ENCODE data around the gene BIRC3. TPM values are rescaled to one million over a fixed set of nuclear protein-coding genes. Genes with fewer than 3 reads are reported as not detected.

The BIRC3 gene
- total RNA-seq, 1 donor from 2014 or later = 0.08 TPM

GRCh38 chr11:102305352-102306047 is 11.8 kb upstream of the BIRC3 start:
- Mint-ChIP-seq H3K36me3 (ENCODE audit: low read depth, unreplicated experiment) (peaks cover 11% of the 10 kb centered on the region), H3K27ac (ENCODE audit: unreplicated experiment) (no peak overlapping the region), H3K27me3 (ENCODE audit: unreplicated experiment) (no peaks in the 10 kb centered on the region)

GRCh38 chr11:102306048-102306597 is 11.2 kb upstream of the BIRC3 start:
- Mint-ChIP-seq H3K27ac (ENCODE audit: unreplicated experiment) (no peak overlapping the region), H3K4me3 (ENCODE audit: unreplicated experiment) (no peak overlapping the region), H3K4me1 (ENCODE audit: unreplicated experiment) (peaks cover 6% of the 10 kb centered on the region), H3K36me3 (ENCODE audit: low read depth, unreplicated experiment) (peaks cover 11% of the 10 kb centered on the region), H3K27me3 (ENCODE audit: unreplicated experiment) (no peaks in the 10 kb centered on the region), H3K9me3 (ENCODE audit: unreplicated experiment) (peaks cover 10% of the 10 kb centered on the region)
- TF ChIP-seq CTCF (IDR thresholded peaks at IDR 0.05; ENCODE audit: unreplicated experiment) = no peak
- no peak for DNase-seq (ENCODE audit: low spot score)

More at GRCh38 chr11:102305352-102306047, 11.8 kb upstream of the BIRC3 start:
- no peak for TF ChIP-seq CTCF (IDR thresholded peaks at IDR 0.05; ENCODE audit: unreplicated experiment)
- Mint-ChIP-seq H3K4me3 (ENCODE audit: unreplicated experiment) (no peak overlapping the region), H3K9me3 (ENCODE audit: unreplicated experiment) (peaks cover 10% of the 10 kb centered on the region), H3K4me1 (ENCODE audit: unreplicated experiment) (peaks cover 6% of the 10 kb centered on the region)
- no peak for DNase-seq (ENCODE audit: low spot score)

GRCh38 chr11:102306817-102307726 is 10.2 kb upstream of the BIRC3 start:
- H3K36me3 Mint-ChIP-seq (ENCODE audit: low read depth, unreplicated experiment) = peaks cover 3% of the 10 kb centered on the region
- H3K27ac Mint-ChIP-seq (ENCODE audit: unreplicated experiment) = no peak overlapping the region

GRCh38 chr11:102307727-102308038 is 9.6 kb upstream of the BIRC3 start:
- TF ChIP-seq CTCF (IDR thresholded peaks at IDR 0.05; ENCODE audit: unreplicated experiment) = no peak
- Mint-ChIP-seq H3K4me3 (ENCODE audit: unreplicated experiment) (no peak overlapping the region), H3K27ac (ENCODE audit: unreplicated experiment) (no peak overlapping the region)

More at GRCh38 chr11:102306817-102307726, 10.2 kb upstream of the BIRC3 start:
- H3K4me1 Mint-ChIP-seq (ENCODE audit: unreplicated experiment) = peaks cover 6% of the 10 kb centered on the region
- no peak overlapping the region for H3K4me3 Mint-ChIP-seq (ENCODE audit: unreplicated experiment)
- DNase-seq (ENCODE audit: low spot score) = no peak
- TF ChIP-seq CTCF (IDR thresholded peaks at IDR 0.05; ENCODE audit: unreplicated experiment) = no peak
- no peaks in the 10 kb centered on the region for H3K27me3 Mint-ChIP-seq (ENCODE audit: unreplicated experiment)
- H3K9me3 Mint-ChIP-seq (ENCODE audit: unreplicated experiment) = peaks cover 5% of the 10 kb centered on the region

More at GRCh38 chr11:102307727-102308038, 9.6 kb upstream of the BIRC3 start:
- Mint-ChIP-seq H3K4me1 (ENCODE audit: unreplicated experiment) (peaks cover 6% of the 10 kb centered on the region), H3K36me3 (ENCODE audit: low read depth, unreplicated experiment) (peaks cover 3% of the 10 kb centered on the region), H3K9me3 (ENCODE audit: unreplicated experiment) (peaks cover 5% of the 10 kb centered on the region), H3K27me3 (ENCODE audit: unreplicated experiment) (no peaks in the 10 kb centered on the region)
- DNase-seq (ENCODE audit: low spot score) = no peak

Measured in endothelial cell (in vitro differentiated cells).